Activated CD8-positive, alpha-beta T cell treated with anti-CD3 and anti-CD28 coated beads, Interleukin-2, amount 10 ng/mL, durations not matched to agents 7 days and 5 days (primary cell): Measurements from ENCODE around the gene SH3RF3. TPM values are rescaled to one million over a fixed set of nuclear protein-coding genes. Genes with fewer than 3 reads are reported as not detected.

ENCODE experiments used
- ATAC-seq: fragments of 150-1000 bp; cut with Tn5 transposase; one replicate; pipeline ENCODE4 v1.10.0; 2021; ENCODE audit warnings: moderate library complexity
- CTCF ChIA-PET: fragments of 350-600 bp; sonication (Branson Sonifier 250); formaldehyde crosslinking; loops from one replicate; lab custom pipeline; 2021; ENCODE audit warnings: antibody characterized with exemption; lab: Charles Lee
- POLR2A ChIA-PET: fragments of 350-600 bp; sonication (Branson Sonifier 250); formaldehyde crosslinking; loops from one replicate; lab custom pipeline; 2021; ENCODE audit warnings: antibody characterized with exemption; lab: Charles Lee
- DNase-seq: peaks from one replicate; pipeline ENCODE4 v3.0.0-alpha.2; 2020
- H3K27ac Mint-ChIP-seq: one replicate; pipeline ENCODE4 v1.8.0; 2021; ENCODE audit warnings: mild to moderate bottlenecking, mixed read lengths
- H3K27me3 Mint-ChIP-seq: one replicate; pipeline ENCODE4 v1.8.0; 2021; ENCODE audit warnings: low read depth, mixed read lengths
- H3K36me3 Mint-ChIP-seq: one replicate; pipeline ENCODE4 v1.8.0; 2021; ENCODE audit warnings: low read depth, mixed read lengths
- H3K4me1 Mint-ChIP-seq: one replicate; pipeline ENCODE4 v1.8.0; 2021; ENCODE audit warnings: low read depth, mixed read lengths
- H3K4me3 Mint-ChIP-seq: one replicate; pipeline ENCODE4 v1.8.0; 2021; ENCODE audit warnings: mild to moderate bottlenecking, mixed read lengths
- H3K9me3 Mint-ChIP-seq: one replicate; pipeline ENCODE4 v1.8.0; 2022; ENCODE audit warnings: mixed read lengths; ENCODE audit not compliant: insufficient read depth
- total RNA-seq, 2 experiments: library from RNA; stranded (reverse); gene quantifications; one replicate each; pipeline ENCODE4 v1.2.3, GENCODE V29; 2021

The SH3RF3 gene
- total RNA-seq, 2 experiments from 2014 or later, result 0.10 TPM; not detected in 1

DNA sequence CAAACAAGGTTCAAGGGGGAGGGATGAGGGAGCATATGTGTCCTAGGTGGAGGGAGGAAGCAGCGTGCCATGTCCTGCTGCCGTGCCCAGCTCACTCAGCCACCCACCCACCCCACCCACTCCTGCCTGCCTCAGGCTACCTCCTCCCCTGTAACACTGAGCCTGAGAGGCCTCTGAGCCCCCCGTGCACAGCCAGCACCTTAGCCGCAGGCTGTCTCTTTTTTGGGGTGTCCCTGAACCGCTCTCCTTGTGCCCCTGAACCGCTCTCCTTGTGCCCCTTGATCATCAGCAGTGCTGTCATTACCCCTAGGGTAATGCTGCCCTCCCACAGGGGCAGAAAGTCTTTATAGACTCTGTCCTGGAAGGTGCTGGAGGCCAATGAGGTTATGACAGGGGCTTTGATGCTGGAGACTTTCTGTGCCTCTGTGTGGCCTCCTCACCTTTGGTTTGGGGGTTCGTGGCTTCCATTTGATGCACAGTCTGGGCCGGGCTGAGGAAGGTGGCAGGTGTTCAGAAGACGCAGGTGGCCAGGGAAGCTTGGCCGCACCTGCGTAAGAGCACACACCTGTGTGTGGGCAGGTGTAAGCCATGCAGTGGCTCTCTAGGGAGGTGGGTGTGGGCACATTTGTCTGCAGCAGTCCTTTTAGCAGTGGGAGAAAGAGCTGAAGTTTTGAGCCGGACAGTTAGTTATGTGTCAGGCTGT lies 344.8 kb downstream of the SH3RF3 start:
- POLR2A ChIA-PET, result no interaction called here

DNA sequence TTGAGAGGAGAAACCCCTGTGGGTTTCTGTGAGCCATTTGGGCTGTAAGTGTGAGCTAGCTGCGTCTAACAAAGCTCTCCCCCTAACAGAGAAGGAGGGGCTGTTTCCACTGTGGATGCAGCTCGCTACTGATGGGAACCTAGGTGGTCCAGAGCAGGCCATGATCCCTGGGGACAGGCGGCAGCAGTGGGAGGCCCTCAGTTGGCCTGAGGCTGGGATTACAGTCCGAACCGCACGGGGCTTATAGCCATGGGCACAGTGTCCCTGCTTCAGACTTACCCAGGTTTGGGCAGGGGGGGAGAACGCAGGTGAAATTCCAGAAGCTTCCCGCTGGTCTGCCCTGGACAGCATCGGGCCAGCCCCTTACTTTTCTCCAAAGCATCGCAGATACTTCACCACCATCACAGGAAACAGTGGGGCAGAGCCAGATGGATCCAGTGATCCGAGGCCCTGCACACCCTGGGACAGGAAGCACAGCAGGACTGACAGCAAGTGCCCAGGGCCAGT lies 345.4 kb downstream of the SH3RF3 start:
- ChIA-PET CTCF (no interaction called here), POLR2A (no interaction called here)
- H3K27ac Mint-ChIP-seq, result no peak overlapping the region
- no peaks in the 10 kb centered on the region for H3K36me3 Mint-ChIP-seq
- no peaks in the 10 kb centered on the region for H3K27me3 Mint-ChIP-seq
- H3K4me3 Mint-ChIP-seq, result no peak overlapping the region
- H3K9me3 Mint-ChIP-seq, result no peaks in the 10 kb centered on the region
- ATAC-seq (no peak), DNase-seq (no peak)
- H3K4me1 Mint-ChIP-seq, result peaks cover 12% of the 10 kb centered on the region

More for the DNA sequence above, 344.8 kb downstream of the SH3RF3 start:
- Mint-ChIP-seq H3K4me1 (peaks cover 12% of the 10 kb centered on the region), H3K27me3 (no peaks in the 10 kb centered on the region), H3K4me3 (no peak overlapping the region), H3K36me3 (no peaks in the 10 kb centered on the region), H3K27ac (no peak overlapping the region), H3K9me3 (no peaks in the 10 kb centered on the region)
- CTCF ChIA-PET, result no interaction called here
- ATAC-seq (no peak), DNase-seq (no peak)

DNA sequence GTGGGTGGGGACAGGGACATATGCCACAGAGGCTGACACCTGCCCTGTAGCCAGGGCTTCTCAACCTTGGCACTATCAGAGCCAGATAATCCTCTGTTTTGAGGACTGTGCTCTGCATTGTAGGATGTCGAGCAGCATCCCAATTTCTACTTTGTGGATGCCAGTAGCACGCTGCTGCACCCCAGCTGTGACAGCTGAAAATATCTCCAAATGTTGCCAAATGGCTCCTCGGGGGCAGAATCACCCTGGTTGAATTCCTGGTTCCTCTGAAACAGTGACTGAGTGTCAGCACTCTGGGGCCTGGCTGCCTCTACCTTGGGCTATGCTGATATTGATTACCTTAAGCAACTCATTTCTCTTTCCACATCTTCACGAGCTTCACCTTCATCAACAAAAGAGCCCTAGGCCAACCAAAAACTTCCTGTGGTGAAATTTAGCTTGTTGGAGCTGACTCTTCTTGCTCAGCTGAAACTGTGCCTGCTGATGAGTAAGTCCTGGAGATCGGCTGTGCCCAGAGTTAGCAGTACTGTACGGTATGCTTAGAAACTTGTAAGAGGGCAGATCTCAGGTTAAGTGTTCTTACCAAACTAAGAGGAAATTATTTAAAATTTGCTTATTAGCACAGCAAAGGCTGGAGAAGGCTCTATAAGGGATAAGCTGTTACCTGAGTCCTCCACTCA lies 346.7 kb downstream of the SH3RF3 start:
- Mint-ChIP-seq H3K36me3 (no peaks in the 10 kb centered on the region), H3K27me3 (peaks cover under 1% of the 10 kb centered on the region), H3K4me3 (no peak overlapping the region), H3K9me3 (no peaks in the 10 kb centered on the region), H3K4me1 (peaks cover 7% of the 10 kb centered on the region), H3K27ac (no peak overlapping the region)
- CTCF ChIA-PET, result no interaction called here
- DNase-seq, result no peak
- no peak for ATAC-seq
- POLR2A ChIA-PET, result no interaction called here

DNA sequence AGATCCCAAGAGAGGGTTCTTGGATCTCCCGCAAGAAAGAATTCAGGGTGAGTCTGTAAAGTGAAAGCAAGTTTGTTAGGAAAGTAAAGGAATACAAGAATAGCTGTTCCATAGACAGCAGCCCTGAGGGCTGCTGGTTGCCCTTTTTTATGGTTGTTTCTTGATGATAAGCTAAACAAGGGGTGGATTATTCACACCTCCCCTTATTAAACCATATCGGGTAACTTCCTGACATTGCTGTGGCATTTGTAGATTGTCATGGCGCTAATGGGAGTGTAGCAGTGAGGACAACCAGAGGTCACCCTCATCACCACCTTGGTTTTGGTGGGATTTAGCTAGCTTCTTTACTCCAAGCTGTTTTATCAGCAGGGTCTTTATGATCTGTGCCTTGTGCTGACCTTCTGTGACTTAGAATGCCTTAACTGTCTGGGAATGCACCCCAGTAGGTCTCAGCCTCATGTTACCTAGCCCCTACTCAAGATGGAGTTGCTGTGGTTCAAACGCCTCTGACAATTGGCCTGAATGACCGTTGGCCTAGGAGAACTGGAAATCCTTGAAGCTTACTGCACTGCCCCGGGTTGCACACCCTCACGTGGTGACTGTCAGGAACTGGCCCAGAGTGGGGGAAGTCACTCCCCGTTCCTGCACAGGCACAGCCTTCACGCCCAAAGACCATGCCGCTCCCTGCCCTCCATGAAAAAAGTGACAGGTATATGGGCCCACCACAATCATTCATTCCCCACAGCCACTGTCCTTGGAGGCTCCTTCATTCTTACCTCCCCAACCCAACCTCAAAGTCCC lies 347.8 kb downstream of the SH3RF3 start:
- no peak overlapping the region for H3K27ac Mint-ChIP-seq
- CTCF ChIA-PET, result no interaction called here
- no peaks in the 10 kb centered on the region for H3K9me3 Mint-ChIP-seq
- no peaks in the 10 kb centered on the region for H3K36me3 Mint-ChIP-seq
- DNase-seq (no peak), ATAC-seq (no peak)
- H3K27me3 Mint-ChIP-seq, result peaks cover 2% of the 10 kb centered on the region
- POLR2A ChIA-PET, result no interaction called here
- peaks cover 6% of the 10 kb centered on the region for H3K4me1 Mint-ChIP-seq
- H3K4me3 Mint-ChIP-seq, result no peak overlapping the region

DNA sequence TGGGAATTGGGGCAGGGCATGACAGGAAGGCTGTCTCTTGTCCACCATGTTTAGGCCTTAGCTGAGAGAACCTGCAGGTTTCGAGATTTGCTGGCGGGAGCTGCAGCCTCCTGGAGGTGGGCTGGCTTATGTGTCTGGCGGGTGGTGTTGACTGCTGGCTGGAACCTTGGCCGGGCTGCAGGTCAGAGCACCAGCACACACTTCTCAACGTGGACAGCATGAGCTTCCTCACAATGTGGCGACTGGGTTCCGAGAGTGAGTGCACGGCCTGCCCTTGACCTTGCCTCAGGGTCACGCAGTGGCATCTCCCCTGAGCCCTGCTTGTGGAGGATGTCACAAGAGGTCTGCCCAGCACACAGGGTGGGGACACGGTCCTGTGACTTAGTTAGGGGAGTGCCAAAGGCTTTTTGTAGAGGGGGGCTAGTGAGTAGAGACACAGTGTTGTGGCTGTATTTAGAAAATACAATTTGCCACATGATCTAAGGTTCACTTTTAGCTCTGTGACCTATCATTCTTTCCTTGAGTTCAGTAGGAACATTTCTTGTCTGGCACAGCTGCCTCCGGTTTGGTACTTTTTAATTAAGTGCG lies 350.0 kb downstream of the SH3RF3 start:
- no peaks in the 10 kb centered on the region for H3K9me3 Mint-ChIP-seq
- H3K4me3 Mint-ChIP-seq, result no peak overlapping the region
- no peak overlapping the region for H3K27ac Mint-ChIP-seq
- no peaks in the 10 kb centered on the region for H3K36me3 Mint-ChIP-seq
- DNase-seq, result no peak
- ChIA-PET CTCF (interaction anchor here (1.1 kb wide), 1 partner anchor 31 kb away, joined by 4 read pairs; no protein-coding TSS in a partner anchor), POLR2A (interaction anchor here (0.6 kb wide), 1 partner anchor 60 kb away, joined by 3 read pairs; no protein-coding TSS in a partner anchor)
- peaks cover 4% of the 10 kb centered on the region for H3K27me3 Mint-ChIP-seq
- H3K4me1 Mint-ChIP-seq, result peaks cover 6% of the 10 kb centered on the region
- no peak for ATAC-seq

DNA sequence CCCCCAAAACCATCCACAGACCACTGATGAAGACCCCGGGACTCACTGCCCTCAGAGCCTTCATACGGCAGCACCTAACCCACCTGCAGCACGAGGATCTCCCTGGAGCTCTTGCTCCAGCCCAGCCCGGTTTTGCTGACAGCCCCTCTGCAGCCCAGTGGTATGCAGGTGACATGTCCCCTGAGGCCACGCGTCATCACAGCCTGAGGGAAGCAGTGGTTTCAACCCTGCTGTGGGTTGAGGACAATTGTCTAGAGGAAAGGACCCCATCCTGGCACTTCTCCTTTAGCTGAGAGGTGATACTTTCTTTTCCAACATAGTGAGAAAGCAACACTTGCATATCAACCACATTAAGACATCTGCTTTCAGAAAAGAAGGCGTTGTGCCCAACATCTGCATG lies 350.8 kb downstream of the SH3RF3 start:
- ChIA-PET CTCF (interaction anchor here (1.1 kb wide), 1 partner anchor 31 kb away, joined by 4 read pairs; no protein-coding TSS in a partner anchor), POLR2A (no interaction called here)
- Mint-ChIP-seq H3K4me3 (no peak overlapping the region), H3K36me3 (no peaks in the 10 kb centered on the region), H3K9me3 (no peaks in the 10 kb centered on the region), H3K4me1 (peaks cover 6% of the 10 kb centered on the region), H3K27ac (no peak overlapping the region), H3K27me3 (peaks cover 4% of the 10 kb centered on the region)
- ATAC-seq (no peak), DNase-seq (no peak)

DNA sequence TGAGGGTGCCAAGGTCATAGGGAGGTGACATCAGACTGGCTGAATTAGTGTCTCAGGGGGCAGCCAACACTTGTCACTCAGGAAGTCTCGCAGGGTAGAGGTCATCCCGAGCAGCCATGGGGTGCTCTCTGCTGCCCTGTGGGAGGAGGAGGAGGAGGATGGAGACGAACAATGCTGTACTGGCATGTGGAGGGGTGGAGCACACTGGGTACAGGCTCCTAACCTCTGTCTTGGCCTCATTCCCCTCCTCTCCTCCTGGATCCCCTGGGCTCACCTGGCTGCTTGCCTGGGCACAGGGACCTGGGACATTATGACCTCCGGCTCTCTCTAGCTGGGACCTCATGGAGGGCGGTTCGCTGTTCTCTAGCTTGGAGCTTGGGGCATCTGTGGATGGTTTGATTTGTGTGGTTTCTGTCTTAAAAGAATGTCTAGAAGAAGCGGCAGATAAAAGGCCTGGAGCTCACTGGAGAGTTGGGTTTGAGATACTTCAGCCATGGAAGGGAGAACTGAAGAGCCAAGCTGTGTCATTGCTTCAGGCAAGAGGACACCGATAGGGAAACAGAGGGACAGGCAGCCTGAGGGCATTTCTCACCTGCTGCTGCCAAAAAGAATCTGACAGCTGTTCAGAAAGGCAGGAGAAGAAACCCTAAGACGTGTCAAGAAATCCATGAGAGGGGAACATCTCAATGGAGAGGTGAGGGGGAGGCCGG lies 351.6 kb downstream of the SH3RF3 start:
- no peak overlapping the region for H3K27ac Mint-ChIP-seq
- no peak for DNase-seq
- ChIA-PET CTCF (no interaction called here), POLR2A (interaction anchor here (0.7 kb wide), 1 partner anchor 1521 kb away, joined by 3 read pairs; no protein-coding TSS in a partner anchor)
- no peak overlapping the region for H3K4me3 Mint-ChIP-seq
- H3K9me3 Mint-ChIP-seq, result no peaks in the 10 kb centered on the region
- peaks cover 4% of the 10 kb centered on the region for H3K4me1 Mint-ChIP-seq
- H3K36me3 Mint-ChIP-seq, result no peaks in the 10 kb centered on the region
- H3K27me3 Mint-ChIP-seq, result peaks cover 4% of the 10 kb centered on the region
- ATAC-seq, result no peak

DNA sequence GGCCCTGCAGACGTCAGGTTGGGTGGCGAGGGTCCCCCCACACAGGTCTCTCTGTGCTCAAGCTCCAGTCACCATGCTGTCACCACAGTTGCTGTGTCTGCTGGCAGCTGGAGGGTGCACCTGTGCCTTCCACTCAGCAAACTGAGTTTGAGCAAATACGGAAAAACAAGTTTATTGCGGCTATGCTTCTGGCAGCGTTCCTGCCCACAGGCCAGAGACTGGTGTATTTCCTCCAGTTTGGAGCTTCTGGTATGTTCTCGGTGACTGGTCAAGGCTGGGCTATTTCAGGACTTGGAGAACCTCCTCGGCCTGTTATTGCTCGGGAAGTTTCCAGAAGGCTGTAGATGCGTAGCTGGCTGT lies 352.2 kb downstream of the SH3RF3 start:
- H3K9me3 Mint-ChIP-seq, result no peaks in the 10 kb centered on the region
- H3K4me1 Mint-ChIP-seq, result no peaks in the 10 kb centered on the region
- no peak overlapping the region for H3K4me3 Mint-ChIP-seq
- DNase-seq (no peak), ATAC-seq (no peak)
- peaks cover 4% of the 10 kb centered on the region for H3K27me3 Mint-ChIP-seq
- POLR2A ChIA-PET, result interaction anchor here (0.7 kb wide), 1 partner anchor 1520 kb away, joined by 3 read pairs; no protein-coding TSS in a partner anchor
- H3K27ac Mint-ChIP-seq, result no peak overlapping the region
- H3K36me3 Mint-ChIP-seq, result no peaks in the 10 kb centered on the region
- CTCF ChIA-PET, result no interaction called here

DNA sequence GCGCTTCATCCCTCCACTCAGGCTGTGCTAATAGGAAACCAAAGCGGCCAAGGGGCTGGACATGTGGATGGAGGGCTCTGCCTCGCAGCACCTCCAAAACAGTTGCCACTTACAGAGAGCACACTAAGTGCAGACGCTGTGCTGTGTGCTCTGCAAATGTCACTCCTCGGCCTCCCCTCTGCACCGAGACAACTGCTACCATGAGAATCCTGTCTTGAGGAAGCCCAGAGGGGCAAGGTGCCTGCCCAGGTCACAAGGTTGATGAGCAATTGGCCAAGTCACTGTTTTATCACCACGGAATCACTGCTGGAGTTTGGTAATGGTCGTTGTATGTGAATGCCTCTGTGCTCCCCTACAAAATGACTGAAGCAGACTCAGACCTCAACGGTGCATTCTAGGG lies 352.6 kb downstream of the SH3RF3 start:
- Mint-ChIP-seq H3K4me1 (no peaks in the 10 kb centered on the region), H3K9me3 (no peaks in the 10 kb centered on the region), H3K27me3 (peaks cover 4% of the 10 kb centered on the region), H3K27ac (no peak overlapping the region), H3K36me3 (no peaks in the 10 kb centered on the region), H3K4me3 (no peak overlapping the region)
- DNase-seq (no peak), ATAC-seq (no peak)
- ChIA-PET CTCF (no interaction called here), POLR2A (no interaction called here)

DNA sequence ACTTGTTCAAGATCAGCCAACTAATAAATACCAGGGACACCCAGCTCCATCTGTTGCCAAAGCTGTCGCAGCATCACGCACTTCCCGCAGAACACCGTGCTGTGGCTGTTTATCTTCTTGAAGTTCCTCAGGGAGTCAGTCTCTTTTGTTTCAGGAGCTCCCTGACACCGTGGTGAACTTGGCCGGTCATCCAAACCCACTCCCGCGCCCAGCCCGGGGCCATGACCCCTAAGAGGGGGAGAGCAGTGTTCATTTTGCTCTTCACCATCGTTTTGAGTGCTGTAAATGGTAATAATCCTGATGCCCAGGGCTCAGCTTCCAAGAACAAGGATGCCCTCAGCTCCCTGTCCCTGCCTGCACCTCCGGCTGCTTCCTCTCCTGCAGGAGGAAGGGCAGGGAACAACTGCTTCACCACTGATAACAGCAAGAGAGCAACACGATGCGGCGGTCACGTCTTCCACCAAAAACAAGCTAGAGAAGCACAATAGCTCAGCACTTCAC lies 353.4 kb downstream of the SH3RF3 start:
- Mint-ChIP-seq H3K4me1 (no peaks in the 10 kb centered on the region), H3K9me3 (no peaks in the 10 kb centered on the region), H3K36me3 (no peaks in the 10 kb centered on the region), H3K27ac (no peak overlapping the region), H3K27me3 (peaks cover 4% of the 10 kb centered on the region), H3K4me3 (no peak overlapping the region)
- ATAC-seq (no peak), DNase-seq (no peak)
- CTCF ChIA-PET, result interaction anchor here (1.0 kb wide), 1 partner anchor 28 kb away, joined by 3 read pairs; no protein-coding TSS in a partner anchor
- POLR2A ChIA-PET, result no interaction called here
